NCI-H1694 treated with DMSO at 0.1 percent for 48 hours (cell line): Measurements from ENCODE around the gene GPR45.
"Not testable (repeated sequence)": the region's sequence is repeated elsewhere in the genome, so short reads cannot be mapped to it uniquely, and the experiment has no call there.

Source experiments
- DNase-seq: peaks from one replicate; lab custom pipeline; 2025; lab: John Stamatoyannopoulos, UW

Gene GPR45, protein sequence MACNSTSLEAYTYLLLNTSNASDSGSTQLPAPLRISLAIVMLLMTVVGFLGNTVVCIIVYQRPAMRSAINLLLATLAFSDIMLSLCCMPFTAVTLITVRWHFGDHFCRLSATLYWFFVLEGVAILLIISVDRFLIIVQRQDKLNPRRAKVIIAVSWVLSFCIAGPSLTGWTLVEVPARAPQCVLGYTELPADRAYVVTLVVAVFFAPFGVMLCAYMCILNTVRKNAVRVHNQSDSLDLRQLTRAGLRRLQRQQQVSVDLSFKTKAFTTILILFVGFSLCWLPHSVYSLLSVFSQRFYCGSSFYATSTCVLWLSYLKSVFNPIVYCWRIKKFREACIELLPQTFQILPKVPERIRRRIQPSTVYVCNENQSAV

DNA sequence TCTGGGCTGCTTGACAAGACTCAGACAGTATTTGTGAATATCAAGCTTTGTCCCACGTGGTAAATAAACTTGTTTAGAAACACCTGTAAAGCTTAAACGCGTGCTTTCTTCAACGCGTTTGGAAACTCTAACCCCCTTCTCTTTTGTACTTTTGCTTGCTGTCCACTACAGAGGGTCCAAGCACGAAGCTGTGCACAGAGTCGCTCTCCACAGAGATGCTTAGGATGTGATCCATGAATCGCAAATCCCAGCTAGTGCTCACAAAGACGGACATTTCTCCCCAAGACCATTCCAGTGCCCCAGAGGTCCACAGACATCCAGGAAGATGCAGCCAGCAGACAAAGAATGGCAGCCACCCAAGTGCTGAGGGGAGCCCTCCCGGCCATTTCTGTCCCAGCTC lies at the start of gene GPR45:
GPR45 (plus strand) TSS at position 301 of the 400 bp plus-strand sequence. CDS start 116 bp downstream, outside the sequence.
- DNase-seq, result no peak

DNA sequence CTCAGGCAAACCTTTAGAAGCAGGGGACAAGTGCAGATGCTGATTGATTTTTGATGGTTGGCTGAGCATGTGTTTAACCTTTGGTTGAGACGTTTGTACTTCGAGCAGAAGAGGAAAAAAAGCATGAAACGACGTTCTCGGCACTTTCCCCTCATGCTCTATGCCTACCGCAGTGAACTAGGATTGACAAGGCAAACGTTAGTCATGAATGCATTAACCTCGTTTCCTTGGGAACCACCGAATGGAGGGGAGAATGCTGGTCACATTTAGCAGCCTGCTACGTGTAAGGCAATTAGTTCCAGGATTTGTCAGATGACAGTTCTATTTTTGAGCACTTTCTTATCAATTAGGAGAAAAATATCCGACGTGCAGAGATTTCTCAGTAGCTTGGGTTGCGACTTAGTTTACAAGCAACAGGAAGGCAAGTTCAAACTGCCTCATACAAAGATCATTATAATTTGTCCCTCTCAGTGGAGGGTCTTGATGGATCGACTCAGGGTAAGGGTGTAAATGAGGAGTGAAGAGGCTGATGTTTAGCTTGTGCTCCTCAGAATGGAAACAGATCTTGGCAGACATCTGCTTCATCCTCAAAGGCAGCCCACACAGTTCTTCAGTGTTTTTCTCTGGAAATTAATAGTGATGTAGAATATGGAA lies 47.4 kb upstream of the GPR45 start:
- no peak for DNase-seq

DNA sequence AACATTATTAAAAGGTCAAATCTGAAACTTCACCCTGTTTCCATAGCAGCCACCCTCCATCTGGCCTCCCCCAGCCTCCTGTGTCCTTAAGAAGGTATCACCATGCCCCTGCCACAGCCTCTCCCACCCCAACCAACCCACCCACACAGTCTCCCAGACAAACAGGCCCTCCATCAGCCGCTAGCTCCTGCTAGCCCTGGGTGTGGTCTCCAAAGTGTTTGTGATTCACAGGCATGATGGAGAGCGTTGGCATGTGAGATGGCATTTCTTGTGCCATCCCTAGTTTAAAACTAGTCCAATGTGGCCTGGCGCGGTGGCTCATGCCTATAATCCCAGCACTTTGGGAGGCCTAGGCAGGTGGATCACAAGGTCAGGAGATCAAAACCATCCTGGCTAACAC lies 44.9 kb upstream of the GPR45 start:
- no peak for DNase-seq

DNA sequence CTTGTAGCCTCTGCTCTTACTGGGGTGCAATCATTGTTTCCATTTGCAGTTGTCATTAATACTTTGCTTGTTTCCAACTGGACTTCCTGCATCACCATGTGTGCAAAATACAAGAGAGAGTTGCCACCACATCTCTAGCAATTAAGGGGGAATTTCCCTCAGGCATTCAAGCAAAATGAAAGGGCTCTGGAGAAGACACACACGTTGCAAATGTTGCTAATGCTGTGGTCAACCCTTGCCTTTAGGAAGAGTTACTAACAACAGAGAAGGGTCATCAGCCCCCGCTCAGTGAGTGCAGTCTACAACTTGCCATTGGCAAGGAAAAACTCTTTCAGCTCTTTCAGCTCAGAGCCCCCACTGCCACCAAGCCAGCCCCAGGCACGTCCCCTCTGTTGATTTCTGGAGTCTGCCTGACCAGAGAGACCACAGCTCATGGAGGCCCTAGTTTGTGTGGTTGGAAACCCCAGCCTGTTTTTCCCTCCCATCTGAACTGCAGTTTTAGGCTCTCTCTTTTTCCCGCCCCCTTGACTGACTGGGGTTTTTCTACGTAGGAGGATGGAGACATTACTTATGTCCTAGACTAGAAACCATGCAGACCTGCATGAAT lies 25.9 kb upstream of the GPR45 start:
- DNase-seq, result no peak

DNA sequence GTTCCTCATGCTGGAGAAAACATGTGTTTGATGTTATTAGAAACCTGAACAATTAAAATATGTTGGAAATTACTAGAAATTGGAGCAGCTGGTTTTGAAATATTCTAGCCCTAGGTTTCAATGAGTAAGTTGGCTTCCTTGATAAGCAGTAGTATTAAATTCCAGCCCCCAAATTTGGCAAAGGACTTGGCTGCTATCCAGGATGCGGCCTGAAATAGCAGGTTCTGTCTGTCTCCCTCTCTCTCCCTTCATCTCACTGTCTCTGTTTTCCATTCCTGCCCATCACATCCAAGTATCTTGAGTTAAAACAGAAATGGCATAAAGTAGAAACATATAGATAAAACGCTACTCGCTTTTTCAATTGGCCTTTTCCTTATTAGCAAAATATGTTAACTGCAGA lies 20.9 kb upstream of the GPR45 start:
- DNase-seq, result no peak

DNA sequence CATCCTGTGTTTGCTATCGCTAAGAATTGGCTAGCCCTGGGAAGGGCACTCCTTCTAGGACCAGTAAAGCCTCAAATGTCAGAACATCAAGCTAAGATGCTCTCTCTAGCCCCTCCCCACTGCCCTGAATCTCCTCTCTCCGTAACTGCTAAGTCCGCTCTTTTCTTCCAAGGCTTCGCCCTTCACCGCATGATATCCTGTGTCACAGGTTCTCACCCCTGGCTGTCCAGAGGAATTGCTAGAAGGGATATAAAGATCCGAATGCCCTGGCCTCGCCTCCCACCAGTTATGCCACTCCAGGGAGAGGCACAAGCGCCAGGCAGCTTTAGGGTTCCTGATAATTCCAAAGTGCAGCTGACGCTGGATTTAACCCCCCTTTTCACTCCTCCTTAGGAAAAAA lies 17.1 kb upstream of the GPR45 start:
- no peak for DNase-seq

DNA sequence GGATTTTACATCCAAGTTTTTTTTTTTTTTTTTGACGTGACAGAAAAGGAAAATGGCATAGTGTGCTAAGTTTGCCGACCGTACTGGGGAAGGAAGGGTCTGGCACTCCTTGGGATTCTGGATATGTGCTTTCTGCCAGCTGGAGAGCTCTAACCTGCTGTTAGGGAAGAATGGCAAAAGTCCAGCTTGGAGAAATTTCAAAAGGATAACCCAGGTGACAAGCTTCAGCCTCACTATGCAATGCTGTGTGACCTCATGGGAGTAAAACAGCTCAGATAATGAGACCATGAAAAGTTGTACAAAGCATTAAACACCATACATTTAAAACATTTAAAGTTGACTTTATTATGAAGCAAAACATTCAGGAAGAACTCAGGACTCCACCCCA lies 10.3 kb upstream of the GPR45 start:
- DNase-seq, result no peak

DNA sequence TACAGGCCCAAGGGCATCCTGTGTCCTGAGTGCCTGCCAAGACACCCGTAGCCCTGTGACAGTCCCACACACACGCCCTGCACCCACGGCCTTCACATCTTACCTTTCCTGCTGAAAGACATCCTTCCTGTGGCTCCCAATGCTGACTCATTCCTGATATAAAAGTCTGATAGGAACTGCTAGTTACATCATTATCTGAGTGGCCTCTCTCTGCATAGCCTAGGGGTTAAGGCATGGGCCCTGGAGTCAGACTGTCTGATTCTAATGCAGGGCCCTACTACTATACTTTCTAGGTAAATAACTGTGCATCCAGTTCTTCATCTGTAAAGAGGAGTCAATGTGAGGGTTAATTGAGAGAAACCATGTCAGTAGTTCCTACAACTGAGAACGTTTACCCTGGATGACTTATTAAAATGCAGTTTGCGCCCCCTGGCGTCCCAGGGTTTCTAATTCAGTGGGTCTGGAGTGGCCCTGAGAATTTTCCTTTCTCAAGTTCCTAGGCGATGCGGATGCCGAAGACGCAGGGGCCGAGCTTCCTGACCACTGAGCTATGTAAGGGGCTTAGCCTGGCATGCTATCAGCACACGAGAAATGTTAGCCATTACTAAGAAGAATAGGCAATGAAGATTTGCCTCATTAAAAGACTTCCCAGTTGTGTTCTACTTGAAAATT lies 6.0 kb upstream of the GPR45 start:
- DNase-seq, result peak; percentile 52

DNA sequence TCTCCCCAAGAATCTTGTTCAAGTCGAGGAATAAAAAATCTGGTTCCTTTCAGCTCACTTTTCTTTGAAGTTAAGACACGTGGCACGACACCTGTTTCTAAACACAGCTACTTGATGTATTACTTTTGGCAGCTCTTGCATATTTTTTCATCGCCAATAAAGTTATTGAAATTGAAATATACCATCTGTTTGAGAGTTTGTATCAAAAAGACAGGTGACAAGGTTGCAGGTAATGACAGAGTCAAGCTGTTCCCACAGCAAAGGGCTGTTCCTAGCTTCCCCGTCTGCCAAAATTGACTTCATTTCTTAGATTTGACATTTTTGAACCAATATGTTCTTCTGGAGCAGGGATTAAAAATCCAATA lies 5.5 kb upstream of the GPR45 start:
- DNase-seq, result no peak

DNA sequence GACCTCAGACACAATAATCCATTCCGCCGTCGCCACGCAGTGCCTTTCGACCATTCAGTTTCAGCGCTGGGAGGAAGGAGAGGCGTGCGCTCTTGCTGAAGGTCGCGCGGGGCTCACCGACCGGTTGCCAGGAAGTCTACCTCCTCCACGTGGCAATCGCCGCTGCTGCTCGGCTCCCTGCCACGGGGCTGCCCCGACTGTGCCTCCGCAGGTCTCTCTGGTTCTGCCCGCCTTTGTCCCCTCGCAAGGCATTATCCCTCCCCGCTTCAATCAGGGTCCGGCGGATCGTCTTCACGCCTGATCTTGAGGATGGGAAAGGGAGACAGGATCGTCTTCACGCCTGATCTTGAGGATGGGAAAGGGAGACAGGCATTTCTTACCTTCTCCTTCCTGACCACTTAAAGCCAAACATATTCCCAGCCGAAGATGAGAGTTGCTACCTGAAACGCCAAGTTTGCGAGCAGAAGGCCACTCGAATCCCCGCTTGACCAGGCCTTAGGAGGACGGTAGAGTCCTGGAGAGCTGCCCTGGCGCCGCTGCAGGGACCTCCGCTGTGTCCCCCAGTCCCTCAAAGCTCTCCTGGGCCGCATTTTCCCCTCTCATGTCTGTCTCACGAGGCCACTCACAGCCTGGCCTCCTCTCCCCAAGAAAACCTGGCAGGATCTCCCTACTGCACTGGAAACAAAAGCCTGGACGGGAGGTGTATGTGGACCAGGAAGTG lies 4.3 kb upstream of the GPR45 start:
- no peak for DNase-seq

DNA sequence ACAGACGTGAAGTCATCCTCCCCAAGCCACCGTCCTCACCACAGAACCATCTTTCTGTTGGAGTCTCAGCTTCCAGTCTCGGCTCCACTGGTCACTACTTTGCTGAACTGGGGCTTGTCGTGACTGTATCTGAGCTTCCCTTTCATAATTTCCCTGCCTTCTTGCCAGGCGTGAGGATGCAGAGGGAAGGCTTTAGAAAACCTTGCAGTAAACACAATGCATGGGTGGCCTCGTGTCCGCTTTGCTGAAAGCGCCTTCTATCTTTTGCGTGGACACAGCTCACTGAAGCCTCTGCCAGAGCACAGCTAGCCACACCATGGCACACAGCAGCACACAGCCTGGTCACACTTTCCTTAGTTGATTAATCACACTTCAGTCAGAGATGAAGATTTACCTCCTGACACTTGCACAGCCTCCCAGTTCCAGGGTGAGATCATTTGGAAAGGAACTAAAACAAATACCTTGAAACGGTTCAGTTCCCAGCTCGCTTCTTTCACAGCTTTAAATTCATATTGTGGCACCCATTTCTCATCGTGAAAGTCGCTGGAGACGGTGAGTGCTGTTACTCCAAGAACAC lies 2.8 kb upstream of the GPR45 start:
- no peak for DNase-seq

DNA sequence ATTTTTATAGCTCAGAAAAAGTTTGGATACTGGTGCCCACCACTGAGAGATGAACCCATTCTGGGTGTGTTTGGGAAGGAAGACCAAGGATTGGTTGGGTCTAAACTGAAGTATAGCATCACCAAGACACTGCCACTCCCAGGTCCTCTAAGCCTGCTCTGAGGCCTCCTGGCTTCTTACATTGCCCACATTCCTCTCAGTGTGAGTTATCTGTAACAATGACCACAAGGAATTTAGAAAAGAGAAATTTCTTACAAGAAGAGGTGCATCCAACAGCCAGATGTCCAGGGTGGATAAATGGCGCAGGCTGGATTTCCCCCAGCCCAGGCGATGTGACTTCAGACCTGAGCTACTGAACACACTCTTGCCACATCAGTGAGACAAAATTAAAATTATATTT lies 1.6 kb upstream of the GPR45 start:
- no peak for DNase-seq

DNA sequence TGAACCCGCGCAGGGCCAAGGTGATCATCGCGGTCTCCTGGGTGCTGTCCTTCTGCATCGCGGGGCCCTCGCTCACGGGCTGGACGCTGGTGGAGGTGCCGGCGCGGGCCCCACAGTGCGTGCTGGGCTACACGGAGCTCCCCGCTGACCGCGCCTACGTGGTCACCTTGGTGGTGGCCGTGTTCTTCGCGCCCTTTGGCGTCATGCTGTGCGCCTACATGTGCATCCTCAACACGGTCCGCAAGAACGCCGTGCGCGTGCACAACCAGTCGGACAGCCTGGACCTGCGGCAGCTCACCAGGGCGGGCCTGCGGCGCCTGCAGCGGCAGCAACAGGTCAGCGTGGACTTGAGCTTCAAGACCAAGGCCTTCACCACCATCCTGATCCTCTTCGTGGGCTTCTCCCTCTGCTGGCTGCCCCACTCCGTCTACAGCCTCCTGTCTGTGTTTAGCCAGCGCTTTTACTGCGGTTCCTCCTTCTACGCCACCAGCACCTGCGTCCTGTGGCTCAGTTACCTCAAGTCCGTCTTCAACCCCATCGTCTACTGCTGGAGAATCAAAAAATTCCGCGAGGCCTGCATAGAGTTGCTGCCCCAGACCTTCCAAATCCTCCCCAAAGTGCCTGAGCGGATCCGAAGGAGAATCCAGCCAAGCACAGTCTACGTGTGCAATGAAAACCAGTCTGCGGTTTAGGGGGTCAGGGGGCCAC lies 897 bp downstream of the GPR45 start:
- DNase-seq, result no peak

DNA sequence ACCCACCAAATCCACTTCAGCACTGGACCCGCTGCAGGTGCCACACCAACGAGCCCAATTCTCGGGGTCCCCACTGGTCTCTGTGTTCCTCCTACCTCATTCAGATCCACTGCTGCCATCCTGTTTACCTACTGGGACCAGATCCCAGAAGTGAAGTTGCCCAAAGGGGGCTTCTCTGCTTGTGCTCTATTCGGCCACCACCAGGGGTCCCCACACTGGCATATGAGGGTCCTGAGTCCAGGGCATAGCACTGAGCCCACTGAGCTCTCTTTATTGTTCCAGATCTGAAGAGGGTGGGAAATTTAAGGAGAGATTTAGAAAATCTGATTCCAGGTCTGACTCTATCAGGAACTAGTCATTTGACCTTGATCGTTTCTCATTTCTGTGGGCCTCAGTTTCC lies 2.4 kb downstream of the GPR45 start:
- no peak for DNase-seq

DNA sequence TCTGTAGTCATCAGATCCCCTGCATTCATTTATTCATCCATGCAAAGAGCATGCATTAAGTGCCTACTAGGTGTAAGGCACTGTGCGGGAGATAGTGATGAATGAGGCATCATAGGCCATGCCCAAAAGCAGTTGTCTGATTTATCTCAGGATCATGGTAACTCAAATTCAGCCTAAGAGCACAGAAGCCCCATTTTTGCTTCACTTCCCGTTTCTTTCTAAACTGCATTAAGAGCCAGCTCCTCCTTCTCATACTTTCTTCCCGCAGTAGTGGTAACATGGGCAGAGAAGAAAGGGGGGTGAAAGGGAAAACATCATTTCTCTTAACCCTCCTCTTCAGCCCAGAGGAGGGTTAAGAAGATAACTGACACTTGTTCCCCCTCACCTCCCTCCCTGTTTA lies 2.9 kb downstream of the GPR45 start:
- no peak for DNase-seq

DNA sequence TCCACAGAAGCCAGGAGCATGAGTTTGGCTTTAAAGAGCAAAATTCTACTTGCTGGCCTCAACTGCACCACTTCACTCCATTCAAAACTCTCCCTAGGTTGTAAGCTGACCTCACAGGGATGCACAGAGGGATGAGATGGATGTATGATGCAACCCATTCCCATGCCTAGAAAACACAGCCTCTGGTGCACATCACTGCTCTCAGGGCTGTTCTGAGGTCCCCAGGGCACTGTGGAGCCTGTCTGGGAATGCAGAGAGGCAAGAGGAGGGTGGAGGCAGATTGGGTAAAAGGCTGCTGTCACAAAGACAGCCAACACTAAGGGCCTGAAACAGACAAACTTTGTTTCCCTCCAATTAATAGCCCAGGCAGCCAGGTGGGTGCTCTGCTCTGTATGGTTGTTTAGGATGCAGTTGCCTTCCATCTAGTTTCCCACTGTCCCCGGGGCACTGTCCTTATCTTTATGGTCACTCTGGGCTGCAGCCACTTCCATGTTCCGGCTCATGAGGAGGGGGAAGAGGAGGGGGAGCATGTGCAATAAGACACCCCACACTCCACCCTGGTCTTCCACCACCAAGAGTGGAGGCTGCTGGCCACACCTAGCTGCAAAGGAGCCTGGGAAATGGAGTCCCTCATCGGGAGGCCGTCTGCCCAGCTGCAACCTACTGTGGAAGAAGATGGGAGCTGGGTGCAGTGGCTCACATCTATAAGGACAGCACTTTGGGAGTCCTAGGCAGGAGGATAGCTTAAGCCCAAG lies 7.0 kb downstream of the GPR45 start:
- DNase-seq, result no peak

DNA sequence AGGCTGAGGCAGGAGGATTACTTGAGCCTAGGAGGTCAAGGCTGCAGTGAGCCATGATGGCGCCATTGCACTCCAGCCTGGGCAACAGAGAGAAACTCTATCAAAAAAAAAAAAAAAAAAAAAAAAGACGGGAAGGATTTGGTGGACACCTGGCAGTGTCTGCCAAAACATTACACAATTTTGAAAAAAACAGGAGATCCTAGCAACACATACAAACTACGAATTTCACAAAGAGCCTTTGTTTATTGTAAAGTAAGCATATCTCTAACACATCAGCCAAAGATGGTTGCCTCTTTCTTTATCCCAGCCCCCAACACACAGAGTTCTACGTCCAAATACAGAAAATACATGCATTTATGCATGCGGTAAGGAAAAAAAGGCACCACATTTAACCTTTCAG lies 7.6 kb downstream of the GPR45 start:
- DNase-seq, result no peak

DNA sequence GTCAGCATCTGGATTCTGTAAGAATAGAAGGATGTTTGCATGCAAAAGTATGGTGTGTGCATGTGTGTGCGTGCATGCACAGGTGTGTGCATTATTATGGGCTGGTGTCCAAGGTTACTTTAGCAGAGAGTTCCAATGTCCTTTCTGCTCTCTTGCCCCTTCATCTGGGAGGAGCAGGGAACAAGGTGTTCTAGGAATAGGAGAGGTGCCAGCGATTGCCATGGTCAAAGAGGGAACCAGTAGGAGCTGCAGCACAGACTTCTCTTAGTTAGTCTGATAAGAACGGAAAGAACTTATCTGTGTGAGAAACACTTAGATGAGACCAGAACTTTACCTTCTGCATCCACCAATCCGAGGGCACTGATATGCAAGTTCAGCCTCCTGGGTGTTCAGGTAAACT lies 8.3 kb downstream of the GPR45 start:
- no peak for DNase-seq

DNA sequence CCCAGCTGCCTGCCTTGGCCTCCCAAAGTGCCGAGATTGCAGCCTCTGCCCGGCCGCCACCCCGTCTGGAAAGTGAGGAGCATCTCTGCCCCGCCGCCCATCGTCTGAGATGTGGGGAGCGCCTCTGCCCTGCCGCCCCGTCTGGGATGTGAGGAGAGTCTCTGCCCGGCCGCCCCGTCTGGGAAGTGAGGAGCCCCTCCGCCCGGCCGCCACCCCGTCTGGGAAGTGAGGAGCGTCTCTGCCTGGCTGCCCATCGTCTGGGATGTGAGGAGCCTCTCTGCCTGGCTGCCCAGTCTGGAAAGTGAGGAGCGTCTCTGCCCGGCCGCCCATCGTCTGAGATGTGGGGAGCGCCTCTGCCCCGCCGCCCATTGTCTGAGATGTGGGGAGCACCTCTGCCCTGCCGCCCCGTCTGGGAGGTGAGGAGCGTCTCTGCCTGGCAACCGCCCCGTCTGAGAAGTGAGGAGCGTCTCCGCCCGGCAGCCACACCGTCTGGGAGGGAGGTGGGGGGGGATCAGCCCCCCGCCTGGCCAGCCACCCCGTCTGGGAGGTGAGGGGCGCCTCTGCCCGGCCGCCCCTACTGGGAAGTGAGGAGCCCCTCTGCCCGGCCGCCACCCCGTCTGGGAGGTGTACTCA lies 9.6 kb downstream of the GPR45 start:
- DNase-seq, result not testable (repeated sequence)

DNA sequence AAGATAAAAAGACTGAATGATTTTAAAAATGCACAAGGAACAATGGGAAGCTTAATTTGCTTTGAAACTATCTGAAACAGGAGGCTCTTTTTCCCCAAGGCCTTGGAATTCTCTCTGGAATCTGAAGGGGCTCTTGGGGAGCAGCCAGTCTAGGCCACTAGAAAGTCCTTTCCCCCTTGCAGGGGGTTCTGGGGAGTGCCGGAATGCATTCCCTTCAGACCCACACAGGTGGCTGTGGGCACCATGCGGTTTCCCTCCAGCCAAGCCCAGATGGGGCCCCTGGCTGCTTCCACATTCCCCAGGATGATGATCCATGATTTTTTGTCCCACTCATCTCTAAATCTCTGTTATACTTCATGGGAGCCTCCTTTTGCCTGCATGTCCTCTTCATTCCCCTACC lies 10.7 kb downstream of the GPR45 start:
- no peak for DNase-seq
